NCI-H1105 (cell line): ENCODE results near the gene AUTS2.
A peak's percentile ranks its signal among the peaks of the same experiment; 100 is the strongest.
"Not testable (repeated sequence)": the region's sequence is repeated elsewhere in the genome, so short reads cannot be mapped to it uniquely, and the experiment has no call there.

ENCODE experiments used
- DNase-seq: peaks from one replicate; lab custom pipeline; 2025; lab: John Stamatoyannopoulos, UW

The AUTS2 gene

DNA sequence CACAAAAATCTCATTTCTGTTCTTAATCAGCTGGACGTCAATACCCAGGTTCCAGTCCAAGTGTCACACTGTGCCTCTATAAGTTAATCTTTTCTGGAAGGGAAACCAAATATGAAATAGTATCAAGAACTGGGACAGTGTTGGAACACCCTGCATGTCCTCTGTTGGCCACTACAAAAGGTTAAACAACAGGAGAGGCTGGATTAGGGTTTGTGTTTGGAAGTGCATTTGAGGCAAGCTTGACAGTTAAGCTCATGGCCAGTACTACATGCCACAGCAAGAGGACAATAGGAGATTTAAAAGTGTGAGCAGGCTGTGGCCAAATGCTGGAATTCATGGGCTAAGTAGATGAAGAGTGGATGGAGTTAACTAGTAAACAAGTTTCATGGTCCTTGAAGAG, 751.5 kb downstream of the AUTS2 start:
- no peak for DNase-seq

DNA sequence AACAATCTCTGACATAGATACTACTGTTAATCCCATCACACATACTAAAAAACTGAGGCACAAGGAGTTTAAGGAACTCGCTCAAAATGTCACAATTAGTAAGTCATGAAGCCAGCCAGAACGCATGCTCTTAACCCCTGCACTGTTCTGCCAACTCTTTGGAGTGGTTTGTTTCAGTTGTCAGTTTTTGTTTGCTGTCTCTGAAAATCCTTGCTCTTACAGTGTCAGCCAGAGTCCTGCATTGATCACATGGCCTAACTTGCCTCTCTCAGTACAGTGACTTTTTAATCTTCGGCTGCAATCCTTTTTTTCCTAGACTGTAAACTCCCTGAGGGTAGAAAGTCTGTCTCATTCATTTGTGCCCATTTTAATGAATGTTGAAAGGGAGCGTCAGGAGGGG, 753.8 kb downstream of the AUTS2 start:
- no peak for DNase-seq

GRCh38 chr7:70352906-70353305, 754.6 kb downstream of the AUTS2 start:
- no peak for DNase-seq

DNA sequence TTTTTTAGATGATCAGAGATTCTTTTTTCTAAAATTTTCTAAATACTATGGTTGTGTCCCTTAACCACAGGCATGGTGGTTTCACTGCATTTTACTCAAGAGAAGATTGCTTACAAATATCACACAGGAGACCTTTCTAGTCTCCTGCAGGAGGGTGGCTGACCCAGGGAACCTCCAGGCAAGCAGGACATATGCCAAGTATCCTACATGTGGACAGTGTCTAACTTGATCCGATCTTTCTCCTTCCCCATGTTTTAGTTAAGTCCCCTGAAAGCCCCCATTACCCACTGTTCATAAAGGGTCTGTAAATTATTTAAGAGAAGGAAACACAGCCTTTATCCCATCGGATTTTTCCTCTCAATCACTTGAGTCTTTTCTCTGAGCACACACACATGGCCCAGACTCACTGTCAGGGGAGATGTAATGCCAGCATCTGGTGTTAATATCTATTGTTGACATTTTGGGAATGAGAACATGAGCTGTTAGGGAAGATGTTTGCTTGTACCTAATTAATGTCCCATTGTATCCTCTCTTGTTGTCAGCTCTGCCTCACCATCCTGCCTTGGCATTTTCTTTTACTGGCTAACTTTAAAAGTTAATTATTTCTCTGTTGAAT, 755.2 kb downstream of the AUTS2 start:
- DNase-seq = no peak

GRCh38 chr7:70353946-70354335, 755.7 kb downstream of the AUTS2 start:
- DNase-seq = no peak

DNA sequence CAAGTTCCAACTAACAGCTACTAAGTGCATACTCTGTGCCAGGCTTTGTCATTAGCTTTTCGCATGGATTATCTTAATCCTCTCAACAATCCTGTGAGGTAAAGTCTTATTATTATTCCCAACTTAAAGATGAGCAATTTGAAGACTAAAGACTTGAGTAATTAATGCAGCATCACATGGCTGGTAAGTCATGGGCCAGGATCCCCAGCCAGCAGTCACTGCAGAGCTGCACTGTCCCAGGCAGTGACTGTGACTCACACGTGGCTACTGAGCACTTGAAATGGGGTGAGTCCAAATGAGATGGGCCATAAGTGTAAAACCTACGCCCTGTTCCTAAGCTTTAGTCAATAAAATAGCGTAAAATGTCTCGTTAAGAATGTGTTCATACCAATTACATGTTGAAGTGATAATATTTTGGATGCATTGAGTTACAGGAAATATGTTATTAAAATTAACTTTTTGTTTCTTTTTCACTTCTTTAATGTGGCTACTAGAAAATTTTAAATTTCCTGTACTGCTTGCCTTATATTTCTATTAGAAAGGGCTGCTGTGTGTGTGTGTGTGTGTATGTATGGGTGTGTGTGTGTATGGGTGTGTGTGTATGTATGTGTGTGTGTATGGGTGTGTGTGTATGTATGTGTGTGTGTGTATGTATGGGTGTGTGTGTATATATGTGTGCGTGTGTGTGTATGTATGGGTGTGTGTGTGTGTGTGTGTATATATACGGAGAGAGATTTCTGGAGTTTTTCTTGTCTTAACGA, 756.3 kb downstream of the AUTS2 start:
- DNase-seq = no peak

DNA sequence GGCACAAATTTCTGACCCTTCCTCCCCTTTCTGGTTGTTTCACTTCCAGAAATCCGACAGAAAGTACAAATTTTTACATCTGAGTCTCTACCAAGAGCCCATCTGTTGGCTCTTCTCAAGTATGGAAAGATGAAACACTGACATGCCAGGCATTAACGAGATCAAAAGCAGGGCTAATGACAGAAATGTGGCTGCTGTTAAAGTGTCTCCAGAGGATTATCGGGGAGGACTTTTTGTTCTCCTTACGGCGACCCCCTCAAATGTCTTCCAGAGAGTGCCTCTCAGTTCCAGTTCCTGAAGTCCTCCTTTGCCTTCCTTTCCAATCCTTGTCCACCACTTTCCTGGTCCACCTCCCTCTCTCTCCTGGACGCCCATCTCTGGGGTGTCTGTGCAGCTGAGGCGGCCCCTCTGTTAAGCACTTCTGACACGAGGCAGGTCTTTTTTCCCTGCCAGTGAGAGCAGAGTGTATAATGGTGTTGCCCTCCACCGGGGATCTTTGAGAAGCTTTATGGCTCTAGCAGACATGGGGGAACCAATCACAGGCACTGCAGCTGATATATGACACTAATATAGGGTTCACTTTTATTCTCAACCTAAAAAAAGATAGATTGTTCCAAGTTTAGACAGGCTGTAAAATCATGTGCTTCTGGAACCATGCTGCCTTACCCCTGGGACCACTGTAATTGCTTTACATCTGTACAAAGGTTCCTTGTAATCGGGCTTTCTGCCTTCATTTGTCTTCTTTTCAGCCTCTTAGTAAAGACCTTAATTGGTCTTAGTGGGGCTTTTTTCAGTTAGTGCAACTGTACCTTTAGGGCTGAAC, 757.1 kb downstream of the AUTS2 start:
- DNase-seq = peak; percentile 30

GRCh38 chr7:70356085-70356786, 758.0 kb downstream of the AUTS2 start:
- peak; percentile 99 for DNase-seq

DNA sequence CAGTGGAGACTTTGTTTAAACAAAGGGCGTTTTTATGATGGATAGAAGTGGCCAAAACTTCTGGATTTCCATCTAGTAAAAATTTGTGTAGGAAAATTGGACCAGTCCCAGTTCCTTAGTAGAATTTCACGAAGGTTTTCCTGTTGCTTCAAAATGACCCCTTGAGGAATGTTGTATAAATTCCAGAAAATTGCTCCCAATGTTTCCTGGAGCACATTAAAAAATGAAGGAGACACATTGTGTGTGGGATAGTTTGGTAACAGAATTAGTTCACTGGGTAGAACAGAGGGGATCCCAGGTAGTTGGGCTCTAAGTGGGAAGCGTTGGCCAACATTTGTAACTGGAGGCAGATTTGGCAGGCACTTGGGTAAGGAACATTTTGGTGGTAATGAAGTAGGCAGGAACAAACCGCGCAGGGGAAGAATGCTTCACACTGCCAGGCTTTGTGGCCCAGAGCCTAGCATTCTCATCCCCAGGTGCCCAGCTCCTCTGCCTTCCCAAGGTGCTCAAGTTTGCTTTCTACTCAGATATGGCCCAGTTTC, 758.6 kb downstream of the AUTS2 start:
- DNase-seq = no peak

DNA sequence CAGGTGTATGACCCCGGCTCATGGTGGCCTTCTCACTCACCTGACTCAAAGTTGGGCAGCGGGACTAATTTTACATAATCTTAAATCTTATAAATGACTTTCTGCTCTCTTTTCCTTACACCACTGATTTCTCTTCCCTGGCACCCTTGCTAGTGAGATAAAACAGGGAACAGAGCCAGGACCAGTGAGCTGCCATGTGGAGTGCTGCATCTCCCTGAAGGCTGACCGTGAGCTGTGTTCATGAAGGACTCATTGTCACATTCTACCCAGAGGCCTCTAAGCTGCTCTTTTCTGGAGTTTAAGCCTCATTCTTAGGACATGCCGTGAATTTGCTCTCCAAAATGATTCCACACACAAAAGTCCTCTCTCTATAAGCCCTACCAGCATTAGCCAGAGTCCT, 762.3 kb downstream of the AUTS2 start:
- no peak for DNase-seq

DNA sequence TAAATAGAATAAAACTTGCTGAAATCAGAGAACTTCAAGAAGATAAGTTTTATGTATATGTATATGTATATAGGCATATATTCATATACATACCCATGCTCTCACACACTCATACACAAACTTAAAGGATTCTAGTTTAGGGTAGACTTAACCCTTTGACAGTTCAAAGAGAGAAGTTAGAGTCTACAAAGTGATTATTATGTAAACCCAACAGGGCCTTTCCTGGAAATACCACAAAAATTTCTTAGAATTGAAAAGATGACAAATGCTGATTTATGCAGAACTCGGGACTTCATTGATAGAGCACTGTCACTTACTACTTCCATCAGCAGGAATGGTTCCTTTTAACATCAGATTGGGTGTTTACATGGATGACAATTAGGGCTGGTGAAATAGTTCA, 763.5 kb downstream of the AUTS2 start:
- no peak for DNase-seq

DNA sequence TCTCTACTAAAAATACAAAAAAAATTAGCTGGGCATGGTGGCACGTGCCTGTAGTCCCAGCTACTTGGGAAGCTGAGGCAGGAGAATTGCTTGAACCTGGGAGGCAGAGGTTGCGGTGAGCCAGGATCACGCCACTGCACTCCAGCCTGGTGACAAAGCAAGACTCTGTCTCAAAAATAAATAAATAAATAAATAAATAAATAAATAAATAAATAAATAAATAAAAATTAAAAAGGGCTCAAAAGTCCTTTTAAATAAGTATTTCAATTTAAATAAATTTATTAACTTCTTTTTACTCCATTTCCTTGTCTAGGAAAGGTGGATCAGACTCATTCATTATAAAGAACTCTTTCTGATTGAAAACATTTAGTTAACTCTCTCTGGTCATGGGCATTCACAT, 766.1 kb downstream of the AUTS2 start:
- not testable (repeated sequence) for DNase-seq

GRCh38 chr7:70371652-70372051, 773.4 kb downstream of the AUTS2 start:
- DNase-seq = no peak

- DNase-seq = no peak
These were observed 774.7 kb downstream of the AUTS2 start for GRCh38 chr7:70372768-70373515.

DNA sequence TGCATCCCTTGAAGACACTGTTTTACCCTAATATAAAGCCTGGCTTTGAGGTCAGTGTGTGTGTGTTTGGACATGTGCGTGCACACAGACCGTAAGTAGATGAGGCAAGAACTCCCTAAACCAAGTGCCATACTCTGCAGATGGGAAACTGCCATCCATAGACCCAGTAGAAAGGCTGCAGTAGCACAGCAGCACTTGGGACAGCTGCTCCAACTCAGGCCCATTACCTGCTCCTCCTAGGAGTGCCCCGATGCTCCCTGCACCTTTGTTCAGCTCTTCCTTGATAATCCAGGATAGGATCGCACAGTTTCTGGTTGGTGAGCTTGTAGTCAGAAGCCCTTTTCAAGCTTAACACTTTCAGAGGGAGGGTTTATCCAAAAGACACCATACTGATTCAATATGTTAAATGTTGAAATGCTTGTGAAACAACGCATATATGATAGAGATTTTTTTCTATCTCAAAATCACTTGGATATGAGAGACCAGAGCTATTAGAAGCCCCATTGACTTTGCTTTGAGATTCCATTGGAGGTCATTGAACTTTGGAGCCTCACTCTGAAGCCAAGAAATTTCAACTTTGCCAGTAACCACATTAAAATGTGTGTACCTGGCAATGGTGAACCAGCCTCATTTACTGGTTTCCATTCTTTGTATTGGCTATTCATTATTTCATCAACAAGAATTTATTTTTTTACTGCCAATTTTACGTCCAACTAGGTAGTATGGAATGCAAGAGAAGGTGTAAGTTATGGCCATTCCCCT, 776.7 kb downstream of the AUTS2 start:
- no peak for DNase-seq

GRCh38 chr7:70376561-70377031, 778.3 kb downstream of the AUTS2 start:
- peak; percentile 73 for DNase-seq

DNA sequence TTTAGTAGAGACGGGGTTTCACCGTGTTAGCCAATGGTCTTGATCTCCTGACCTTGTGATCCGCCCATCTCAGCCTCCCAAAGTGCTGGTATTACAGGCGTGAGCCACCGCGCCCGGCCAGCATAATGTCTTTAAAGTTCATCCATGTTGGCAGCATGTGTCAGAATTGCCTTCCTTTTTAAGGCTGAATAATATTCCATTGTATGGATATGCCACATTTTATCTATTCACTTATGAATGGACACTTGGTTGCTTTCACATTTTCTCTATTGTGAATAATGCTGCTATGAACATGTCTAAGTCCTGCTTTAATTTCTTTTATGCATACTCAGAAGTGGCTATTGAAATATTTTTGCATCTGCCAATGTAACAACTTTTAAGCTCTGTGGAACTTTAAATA, 779.7 kb downstream of the AUTS2 start:
- DNase-seq = no peak

DNA sequence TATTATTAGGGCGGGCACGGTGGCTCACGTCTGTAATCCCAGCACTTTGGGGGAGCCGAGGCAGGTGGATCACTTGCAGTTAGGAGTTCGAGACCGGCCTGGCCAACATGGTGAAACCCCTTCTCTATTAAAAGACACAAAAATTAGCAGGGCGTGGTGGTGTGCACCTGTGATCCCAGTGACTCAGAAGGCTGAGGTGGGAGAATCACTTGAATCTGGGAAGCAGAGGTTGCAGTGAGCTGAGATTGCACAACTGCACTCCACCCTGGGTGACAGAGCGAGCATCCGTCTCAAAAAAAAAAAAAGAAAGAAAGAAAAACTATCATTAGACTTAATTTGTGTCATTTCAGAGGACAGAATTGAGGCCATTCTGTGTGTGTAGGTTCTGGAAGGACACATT, 780.9 kb downstream of the AUTS2 start:
- no peak for DNase-seq

GRCh38 chr7:70380421-70381015, 782.2 kb downstream of the AUTS2 start:
- no peak for DNase-seq
